ENCODE measurements around the gene RYR2.

DNA sequence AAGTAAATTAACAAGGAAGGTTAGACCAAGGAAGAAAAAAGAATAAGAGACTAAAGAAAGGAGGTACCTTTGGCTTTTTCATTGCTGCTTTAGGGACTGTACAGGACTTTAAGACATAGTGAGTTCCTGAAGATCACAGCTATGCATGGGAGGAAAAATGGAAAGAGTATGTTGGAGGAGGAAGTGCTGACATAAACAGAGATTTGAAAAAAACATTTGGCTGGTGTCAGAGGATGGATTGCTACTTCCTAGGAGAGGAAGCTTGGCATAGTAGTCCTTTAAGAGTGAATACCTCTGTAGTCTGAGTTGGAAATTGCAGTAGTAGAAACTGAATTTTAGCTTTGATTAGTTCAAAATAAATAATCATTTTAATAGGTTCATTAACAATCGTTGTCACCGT, 398.4 kb downstream of the RYR2 start:
- TF ChIP-seq NRF1 (IDR thresholded peaks at IDR 0.05; ENCODE audit: low read depth, low read length) (no peak), FOSL1 (IDR thresholded peaks at IDR 0.05; ENCODE audit: insufficient read depth, low read depth, low read length) (no peak), GTF2F1 (IDR thresholded peaks at IDR 0.05; ENCODE audit: borderline replicate concordance, low read depth, low read length) (no peak), YY1 (IDR thresholded peaks at IDR 0.05; ENCODE audit: low read depth, low read length) (no peak)
- TF ChIP-seq, protein P1, sequence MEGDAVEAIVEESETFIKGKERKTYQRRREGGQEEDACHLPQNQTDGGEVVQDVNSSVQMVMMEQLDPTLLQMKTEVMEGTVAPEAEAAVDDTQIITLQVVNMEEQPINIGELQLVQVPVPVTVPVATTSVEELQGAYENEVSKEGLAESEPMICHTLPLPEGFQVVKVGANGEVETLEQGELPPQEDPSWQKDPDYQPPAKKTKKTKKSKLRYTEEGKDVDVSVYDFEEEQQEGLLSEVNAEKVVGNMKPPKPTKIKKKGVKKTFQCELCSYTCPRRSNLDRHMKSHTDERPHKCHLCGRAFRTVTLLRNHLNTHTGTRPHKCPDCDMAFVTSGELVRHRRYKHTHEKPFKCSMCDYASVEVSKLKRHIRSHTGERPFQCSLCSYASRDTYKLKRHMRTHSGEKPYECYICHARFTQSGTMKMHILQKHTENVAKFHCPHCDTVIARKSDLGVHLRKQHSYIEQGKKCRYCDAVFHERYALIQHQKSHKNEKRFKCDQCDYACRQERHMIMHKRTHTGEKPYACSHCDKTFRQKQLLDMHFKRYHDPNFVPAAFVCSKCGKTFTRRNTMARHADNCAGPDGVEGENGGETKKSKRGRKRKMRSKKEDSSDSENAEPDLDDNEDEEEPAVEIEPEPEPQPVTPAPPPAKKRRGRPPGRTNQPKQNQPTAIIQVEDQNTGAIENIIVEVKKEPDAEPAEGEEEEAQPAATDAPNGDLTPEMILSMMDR (IDR thresholded peaks at IDR 0.05; ENCODE audit: control extremely low read depth in 1 of 3, insufficient read depth in 1 of 3, low read depth in 1 of 3, low read length in 3 of 3), result no peak
